Caco-2 (cell line): Measurements from ENCODE around the gene SLX4IP. TPM values are rescaled to one million over a fixed set of nuclear protein-coding genes. Genes with fewer than 3 reads are reported as not detected.
A peak's percentile ranks its signal among the peaks of the same experiment; 100 is the strongest.

ENCODE experiments used
- BruUV-seq: library from RNA; stranded (reverse); fragments of 400-500 nt; replicated peaks from 2 replicates; lab custom pipeline; 2021; lab: Mats Ljungman, UMichigan
- CTCF ChIA-PET: fragments of 300-600 bp; sonication (Branson Sonifier 250); formaldehyde crosslinking; loops from one replicate; lab custom pipeline; 2022; ENCODE audit warnings: antibody characterized with exemption; lab: Charles Lee
- POLR2A ChIA-PET: fragments of 300-600 bp; sonication (Branson Sonifier 250); formaldehyde crosslinking; loops from one replicate; lab custom pipeline; 2022; ENCODE audit warnings: antibody characterized with exemption; lab: Charles Lee
- DNase-seq, 2 experiments: peaks; one replicate each; pipeline versions ENCODE4 v3.0.0 to v3.0.0-alpha.2; 2020 to 2022
- H3K27me3 ChIP-seq: replicated peaks from 2 replicates; pipeline ENCODE4 v1.6.0; 2011; ENCODE audit warnings: low read length; ENCODE audit not compliant: control insufficient read depth, insufficient read depth
- H3K36me3 ChIP-seq: 2 replicates; pipeline ENCODE4 v1.5.1; 2011; ENCODE audit warnings: low read length; ENCODE audit not compliant: control insufficient read depth, insufficient read depth
- H3K4me1 ChIP-seq: fragments of 250-450 bp; sonication (Bioruptor Pico); 2 replicates; pipeline ENCODE4 v1.5.1; 2020; ENCODE audit warnings: mild to moderate bottlenecking
- H3K4me3 ChIP-seq: 2 replicates; pipeline ENCODE4 v1.5.1; 2011; ENCODE audit warnings: low read depth, mild to moderate bottlenecking, control low read depth, low read length
- H3K9me3 ChIP-seq: fragments of 250-450 bp; sonication (Bioruptor Pico); 2 replicates; pipeline ENCODE4 v1.5.1; 2020; ENCODE audit warnings: mild to moderate bottlenecking, moderate library complexity
- H3K27ac Mint-ChIP-seq: one replicate; pipeline ENCODE4 v1.8.0; 2022; ENCODE audit warnings: mixed read lengths; ENCODE audit not compliant: unreplicated experiment
- H3K27me3 Mint-ChIP-seq: one replicate; pipeline ENCODE4 v1.8.0; 2022; ENCODE audit warnings: mixed read lengths; ENCODE audit not compliant: insufficient read depth, unreplicated experiment
- H3K36me3 Mint-ChIP-seq: one replicate; pipeline ENCODE4 v1.8.0; 2022; ENCODE audit warnings: mild to moderate bottlenecking, mixed read lengths; ENCODE audit not compliant: insufficient read depth, unreplicated experiment
- H3K4me1 Mint-ChIP-seq: one replicate; pipeline ENCODE4 v1.8.0; 2022; ENCODE audit warnings: low read depth, mixed read lengths; ENCODE audit not compliant: unreplicated experiment
- H3K4me3 Mint-ChIP-seq: one replicate; pipeline ENCODE4 v1.8.0; 2022; ENCODE audit warnings: mild to moderate bottlenecking, moderate library complexity, mixed read lengths; ENCODE audit not compliant: unreplicated experiment
- H3K9me3 Mint-ChIP-seq: one replicate; pipeline ENCODE4 v1.8.0; 2022; ENCODE audit warnings: mixed read lengths; ENCODE audit not compliant: unreplicated experiment
- CTCF ChIP-seq, 2 experiments: fragments of 200-600 bp in 1 of 2; IDR thresholded peaks; 1 replicate in 1 of 2; 2 replicates in 1 of 2; pipeline versions ENCODE4 v1.5.1 to v1.8.0; 2011 to 2022; ENCODE audit warnings: antibody characterized with exemption in 1 of 2, control low read depth in 1 of 2, inconsistent platforms in 1 of 2, low read depth in 1 of 2, low read length in 1 of 2, mild to moderate bottlenecking in 1 of 2, moderate library complexity in 1 of 2; ENCODE audit not compliant: insufficient read depth in 1 of 2, severe bottlenecking in 1 of 2, unreplicated experiment in 1 of 2
- intact Hi-C: fragments of 100-400 bp; cut with micrococcal nuclease; formaldehyde crosslinking; loops from one replicate; pipeline ENCODE4 v1.10.0; 2022; ENCODE audit not compliant: unreplicated experiment
- total RNA-seq: library from RNA; stranded (reverse); gene quantifications from 2 replicates; pipeline ENCODE4 v1.2.3, GENCODE V29; 2022

Gene SLX4IP
- total RNA-seq, 1 experiment from 2014 or later: 8.5 TPM

GRCh38 chr20:10468340-10468845, 33.3 kb downstream of the SLX4IP start:
- H3K27me3 ChIP-seq: no peaks in the 10 kb centered on the region
- Mint-ChIP-seq H3K4me3 (peak overlapping the region; percentile 17), H3K4me1 (peaks cover 25% of the 10 kb centered on the region), H3K36me3 (peaks cover 6% of the 10 kb centered on the region), H3K27ac (peak overlapping the region; percentile 29), H3K27me3 (no peaks in the 10 kb centered on the region), H3K9me3 (peaks cover 3% of the 10 kb centered on the region)
- TF ChIP-seq CTCF (IDR thresholded peaks at IDR 0.05; ENCODE audit: insufficient read depth in 1 of 2, low read depth in 1 of 2, low read length in 1 of 2, severe bottlenecking in 1 of 2, unreplicated experiment in 1 of 2): no peak
- no TSS peak for BruUV-seq
- peaks cover 19% of the 10 kb centered on the region; the same call in 1 of the 2 replicates for H3K4me1 ChIP-seq
- H3K9me3 ChIP-seq: no peaks in the 10 kb centered on the region
- H3K4me3 ChIP-seq: no peak overlapping the region
- no peaks in the 10 kb centered on the region for H3K36me3 ChIP-seq
- DNase-seq: no peak
- intact Hi-C loops: loop anchor here (2.0 to 5.0 kb wide), 2 partner anchors 68 to 804 kb away; no protein-coding TSS in a partner anchor
- POLR2A ChIA-PET: no interaction called here
- CTCF ChIA-PET: no interaction called here

GRCh38 chr20:10469056-10469455, 34.0 kb downstream of the SLX4IP start:
- Mint-ChIP-seq H3K27ac (no peak overlapping the region), H3K36me3 (peaks cover 6% of the 10 kb centered on the region), H3K27me3 (no peaks in the 10 kb centered on the region), H3K4me3 (no peak overlapping the region), H3K9me3 (no peaks in the 10 kb centered on the region), H3K4me1 (peaks cover 25% of the 10 kb centered on the region)
- Histone ChIP-seq H3K27me3 (no peaks in the 10 kb centered on the region), H3K4me1 (peaks cover 19% of the 10 kb centered on the region; the same call in 1 of the 2 replicates), H3K4me3 (no peak overlapping the region), H3K36me3 (no peaks in the 10 kb centered on the region), H3K9me3 (no peaks in the 10 kb centered on the region)
- no peak for DNase-seq
- ChIA-PET POLR2A (no interaction called here), CTCF (no interaction called here)
- intact Hi-C loops: loop anchor here (2.0 to 5.0 kb wide), 2 partner anchors 68 to 803 kb away; no protein-coding TSS in a partner anchor
- BruUV-seq: no TSS peak
- no peak for TF ChIP-seq CTCF (IDR thresholded peaks at IDR 0.05; ENCODE audit: insufficient read depth in 1 of 2, low read depth in 1 of 2, low read length in 1 of 2, severe bottlenecking in 1 of 2, unreplicated experiment in 1 of 2)

- no TSS peak for BruUV-seq
- no peak for DNase-seq
These were observed 34.5 kb downstream of the SLX4IP start for GRCh38 chr20:10469599-10469998.

More at GRCh38 chr20:10469599-10469998, 34.5 kb downstream of the SLX4IP start:
- intact Hi-C loops: loop anchor here (2.0 to 5.0 kb wide), 2 partner anchors 67 to 803 kb away; no protein-coding TSS in a partner anchor
- Histone ChIP-seq H3K9me3 (no peaks in the 10 kb centered on the region), H3K27me3 (no peaks in the 10 kb centered on the region), H3K36me3 (no peaks in the 10 kb centered on the region), H3K4me1 (peaks cover 19% of the 10 kb centered on the region; the same call in 1 of the 2 replicates), H3K4me3 (no peak overlapping the region)
- no peaks in the 10 kb centered on the region for H3K27me3 Mint-ChIP-seq
- peaks cover 25% of the 10 kb centered on the region for H3K4me1 Mint-ChIP-seq
- CTCF ChIA-PET: no interaction called here
- POLR2A ChIA-PET: no interaction called here
- no peak overlapping the region for H3K27ac Mint-ChIP-seq
- H3K4me3 Mint-ChIP-seq: no peak overlapping the region
- no peaks in the 10 kb centered on the region for H3K9me3 Mint-ChIP-seq
- TF ChIP-seq CTCF (IDR thresholded peaks at IDR 0.05; ENCODE audit: insufficient read depth in 1 of 2, low read depth in 1 of 2, low read length in 1 of 2, severe bottlenecking in 1 of 2, unreplicated experiment in 1 of 2): peak; percentile 19 to 21
- H3K36me3 Mint-ChIP-seq: peaks cover 6% of the 10 kb centered on the region
